HG03439 (cell line): Measurements from ENCODE around the gene ABHD16A.

ENCODE experiments used
- ATAC-seq: cut with Tn5 transposase; IDR thresholded peaks from one replicate; pipeline ENCODE4 v1.9.1; 2021; ENCODE audit warnings: mild to moderate bottlenecking, moderate library complexity; ENCODE audit not compliant: unreplicated experiment

ABHD16A gene

DNA sequence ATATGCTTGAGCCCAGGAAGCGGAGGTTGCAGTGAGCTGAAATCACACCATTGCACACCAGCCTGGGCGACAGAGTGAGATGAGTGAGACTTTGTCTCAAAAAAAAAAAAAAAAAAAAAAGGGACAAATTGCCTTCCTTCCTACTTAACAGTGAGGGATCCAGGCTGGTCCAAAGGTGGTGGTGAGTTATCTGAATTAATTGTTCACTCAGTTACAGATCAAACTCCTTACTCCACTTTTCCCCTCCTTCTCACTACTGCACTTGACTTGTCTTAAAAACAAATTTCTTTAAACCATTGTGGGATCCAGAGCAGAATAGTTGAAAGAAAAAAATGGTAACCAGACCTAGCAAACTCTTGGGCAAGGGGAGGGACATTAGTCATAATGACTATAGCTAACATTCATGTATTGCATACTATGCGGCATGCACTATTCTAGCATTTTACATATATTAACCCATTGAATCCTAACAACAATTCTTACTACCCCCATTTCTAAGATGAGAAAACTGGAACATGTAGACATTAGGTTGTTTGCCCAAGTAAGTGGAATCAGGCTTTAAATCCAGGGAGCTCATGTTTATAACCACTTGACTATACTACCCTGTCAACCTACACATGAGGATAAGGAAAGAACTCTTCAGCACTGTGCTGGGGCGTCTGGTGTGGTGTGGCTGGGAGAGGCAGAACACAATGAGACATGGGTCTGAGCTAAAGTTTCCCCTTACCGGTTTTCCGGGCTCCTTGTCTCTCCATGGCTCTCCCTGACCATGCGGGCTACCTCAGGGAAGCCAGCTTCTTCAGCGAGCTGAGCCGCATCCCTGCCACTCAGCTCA is 39.8 kb downstream of the ABHD16A start:
- ATAC-seq, result no peak

DNA sequence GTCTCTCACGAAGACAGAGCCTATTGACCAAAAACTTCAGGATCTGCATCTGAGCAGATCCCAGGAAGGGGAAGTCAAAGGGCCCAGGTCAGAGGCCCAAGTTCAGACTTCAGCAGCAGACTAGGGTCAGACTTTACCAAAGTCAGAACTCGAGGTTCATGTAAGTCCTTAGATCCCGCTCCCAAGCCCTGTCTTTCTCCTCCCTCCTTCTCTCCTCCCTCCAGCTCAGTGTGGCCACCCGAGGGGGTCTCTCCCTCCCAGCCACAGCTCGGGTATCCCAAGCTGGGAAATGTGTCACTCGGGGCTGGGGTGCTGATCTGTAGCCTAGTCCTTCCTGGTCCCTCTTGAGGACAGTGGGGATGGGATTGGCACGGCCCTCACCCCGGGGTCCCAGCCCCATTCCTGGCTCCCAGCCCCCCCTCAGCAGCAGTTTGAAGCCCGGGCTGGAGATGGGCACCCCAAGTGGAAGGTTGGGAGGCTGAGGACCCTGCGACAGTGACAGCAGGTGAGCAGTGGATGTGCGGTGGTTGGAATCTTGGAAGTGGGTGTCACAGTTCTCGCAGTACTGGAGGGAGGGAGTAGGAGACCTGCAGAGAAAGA is 40.9 kb downstream of the ABHD16A start:
- no peak for ATAC-seq

DNA sequence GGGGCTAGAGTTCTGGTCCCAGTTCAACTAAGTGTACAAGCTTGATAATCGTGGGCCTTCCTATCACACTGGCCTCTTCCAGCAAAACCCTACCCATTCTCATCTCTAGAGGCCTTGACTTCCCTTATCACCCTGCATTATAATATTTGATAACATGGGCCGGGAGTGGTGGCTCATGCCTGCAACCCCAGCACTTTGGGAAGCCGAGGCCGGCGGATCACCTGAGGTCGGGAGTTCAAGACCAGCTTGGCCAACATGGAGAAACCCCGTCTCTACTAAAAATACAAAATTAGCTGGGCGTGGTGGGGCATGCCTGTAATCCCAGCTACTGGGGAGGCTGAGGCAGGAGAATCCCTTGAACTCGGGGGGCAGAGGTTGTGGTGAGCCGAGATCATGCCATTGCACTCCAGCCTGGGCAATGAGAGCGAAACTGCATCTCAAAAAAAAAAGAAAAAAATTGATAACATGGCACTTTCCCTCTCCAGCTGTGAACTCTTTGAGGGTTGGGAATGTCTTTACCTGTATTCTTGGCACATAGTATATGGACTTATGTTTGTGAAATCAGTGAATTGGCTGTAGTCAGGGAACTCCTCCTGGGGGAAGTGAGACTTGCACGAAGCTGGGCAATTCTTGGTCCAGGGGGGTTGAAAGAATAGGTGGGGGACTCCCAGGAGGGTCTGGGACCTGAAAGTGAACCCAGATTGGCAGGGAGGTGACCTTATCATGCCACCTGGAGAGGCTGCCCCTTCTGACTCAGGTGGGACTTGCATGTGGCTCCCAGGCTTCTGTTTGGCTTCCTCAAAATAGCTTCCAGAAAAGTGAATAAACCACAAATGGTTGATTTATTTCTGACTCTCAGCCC is 41.6 kb downstream of the ABHD16A start:
- ATAC-seq, result no peak

DNA sequence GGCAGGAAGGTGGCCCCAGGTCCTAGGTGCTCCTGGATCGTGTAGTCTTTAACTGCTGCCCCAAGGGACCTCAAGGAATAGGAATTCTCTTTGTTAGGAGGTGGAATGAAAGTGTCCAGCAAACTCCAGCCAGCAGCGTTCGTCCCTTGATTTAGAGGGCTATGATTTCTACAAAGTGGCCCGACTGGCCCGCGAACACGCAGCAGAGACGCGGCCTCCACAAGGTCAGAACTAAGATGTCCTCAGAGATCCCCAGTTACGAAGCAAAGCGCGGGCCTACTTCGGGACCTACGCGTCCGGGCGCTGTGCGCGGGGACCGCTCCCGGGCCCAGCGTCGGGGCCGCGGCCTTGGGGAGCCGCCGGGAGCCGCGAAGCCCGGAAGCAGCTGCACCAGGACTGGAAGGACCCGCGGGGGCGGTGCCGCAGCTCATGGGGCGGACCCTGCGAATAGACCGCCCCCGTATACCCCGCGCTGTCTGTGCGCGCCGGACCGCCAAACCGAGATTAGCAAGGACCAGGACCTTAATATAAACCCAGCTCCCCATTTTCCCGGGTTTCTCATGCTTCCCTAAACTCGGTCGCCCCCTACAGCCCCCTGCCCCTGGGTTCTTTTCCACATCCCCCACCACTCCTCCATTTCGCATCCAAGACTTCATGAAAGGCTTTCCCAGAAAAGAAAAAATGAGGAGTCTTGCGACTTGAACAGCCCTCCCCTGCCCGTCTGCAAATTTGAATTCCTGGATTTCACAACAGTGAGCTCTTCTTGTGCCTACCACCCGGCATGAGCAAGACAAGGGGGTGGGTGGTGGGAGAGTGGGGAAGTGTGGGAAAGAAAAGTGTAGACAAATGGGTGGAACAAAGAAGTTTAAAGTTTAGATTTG is 42.5 kb downstream of the ABHD16A start, which contains the start of gene C6orf47:
TSS of gene C6orf47 (minus strand) at position 398 of the 881 bp plus-strand sequence. CDS start 831 bp downstream, outside the sequence.
- ATAC-seq, result peak; percentile 37

DNA sequence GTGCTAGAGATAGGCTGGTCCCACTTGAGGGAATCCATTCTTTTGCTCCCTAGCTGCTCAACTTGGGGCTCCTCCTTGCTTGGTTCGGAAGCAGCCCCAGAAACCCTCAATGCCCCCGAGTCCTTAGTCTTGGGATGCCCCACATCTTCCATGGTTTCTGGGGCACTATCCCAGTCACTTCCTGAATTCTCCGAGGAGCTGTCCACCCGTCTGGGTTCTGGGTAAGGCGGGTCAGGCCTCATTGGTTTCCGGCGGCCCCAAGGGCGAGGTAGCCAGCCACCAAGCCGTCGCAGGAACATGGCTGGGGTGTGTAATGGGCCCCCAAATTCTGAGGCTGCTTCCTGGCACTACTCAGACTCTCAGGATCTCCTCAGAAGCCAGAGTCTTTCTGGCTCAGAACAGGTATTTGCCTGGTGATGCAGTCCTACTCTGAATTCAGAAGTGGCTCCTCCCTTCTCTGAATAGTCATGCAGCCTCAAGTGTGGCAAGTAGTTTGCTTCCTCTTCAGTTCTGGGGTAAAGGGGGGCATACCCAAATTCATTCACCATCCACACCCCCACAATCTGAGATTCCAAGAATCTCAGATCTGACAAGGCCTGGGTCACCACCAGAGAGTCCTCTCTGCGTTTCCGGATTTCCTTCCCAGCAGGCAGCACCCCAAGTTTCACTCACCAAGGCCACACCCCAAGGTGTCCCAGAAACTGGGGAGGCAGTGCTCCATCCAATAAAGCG is 43.3 kb downstream of the ABHD16A start:
- ATAC-seq, result peak; percentile 14

DNA sequence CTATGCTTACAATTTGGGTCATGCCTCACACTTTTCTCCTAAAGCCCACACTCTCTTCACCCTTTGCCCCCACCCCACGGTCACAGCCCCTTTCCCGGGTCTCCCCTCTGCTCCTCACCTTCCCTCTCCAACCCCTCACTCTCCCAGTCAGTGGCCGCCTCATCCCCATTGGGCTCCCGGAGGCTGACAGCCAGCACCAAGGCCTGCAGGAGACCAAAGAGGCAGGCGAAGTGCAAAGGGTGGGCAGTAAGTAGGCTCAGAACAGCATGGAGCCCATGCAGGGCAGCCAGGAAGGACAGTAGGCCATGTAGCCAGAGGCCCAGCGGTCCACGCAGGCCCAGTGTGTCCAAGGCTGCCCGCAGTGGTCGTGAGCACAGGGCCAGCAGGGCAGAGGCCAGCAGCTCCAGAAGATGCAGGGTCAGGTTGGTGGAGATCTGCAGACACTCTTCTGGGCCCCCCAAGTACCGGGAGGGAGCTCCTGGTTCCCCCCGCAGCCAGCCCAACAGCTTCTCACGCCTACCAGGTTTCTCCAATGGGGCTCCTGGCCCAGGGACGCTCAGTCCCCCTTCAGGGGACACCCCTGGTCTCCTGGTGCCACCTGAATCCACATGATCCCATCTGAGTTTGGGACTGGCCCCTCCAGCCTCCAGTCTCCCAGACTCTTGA is 44.0 kb downstream of the ABHD16A start:
- ATAC-seq, result no peak

DNA sequence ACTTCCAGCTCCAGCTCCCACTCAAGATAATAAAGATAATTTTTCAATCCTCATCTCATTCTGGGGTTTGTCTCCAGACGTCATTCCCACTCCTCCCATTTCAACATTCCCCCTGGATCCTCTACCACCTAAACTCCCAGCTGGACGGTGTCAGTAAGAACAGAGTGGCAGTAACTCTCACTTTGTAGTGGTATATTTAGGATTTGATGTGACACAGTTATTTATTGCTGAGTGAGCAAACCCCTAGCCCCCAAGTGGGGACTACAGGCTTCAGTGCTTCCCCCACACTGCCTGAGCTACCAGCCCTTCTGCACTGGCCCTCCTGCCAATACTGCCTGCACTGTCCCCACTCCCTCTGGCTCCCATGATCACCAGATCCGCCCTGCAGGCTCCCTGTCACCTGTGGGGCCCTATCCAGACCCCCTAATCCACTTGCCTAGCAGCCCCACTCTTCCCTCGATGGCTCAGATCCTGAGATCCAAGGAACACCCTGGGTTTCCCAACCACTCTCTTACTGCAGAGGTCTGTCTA is 44.9 kb downstream of the ABHD16A start:
- no peak for ATAC-seq

DNA sequence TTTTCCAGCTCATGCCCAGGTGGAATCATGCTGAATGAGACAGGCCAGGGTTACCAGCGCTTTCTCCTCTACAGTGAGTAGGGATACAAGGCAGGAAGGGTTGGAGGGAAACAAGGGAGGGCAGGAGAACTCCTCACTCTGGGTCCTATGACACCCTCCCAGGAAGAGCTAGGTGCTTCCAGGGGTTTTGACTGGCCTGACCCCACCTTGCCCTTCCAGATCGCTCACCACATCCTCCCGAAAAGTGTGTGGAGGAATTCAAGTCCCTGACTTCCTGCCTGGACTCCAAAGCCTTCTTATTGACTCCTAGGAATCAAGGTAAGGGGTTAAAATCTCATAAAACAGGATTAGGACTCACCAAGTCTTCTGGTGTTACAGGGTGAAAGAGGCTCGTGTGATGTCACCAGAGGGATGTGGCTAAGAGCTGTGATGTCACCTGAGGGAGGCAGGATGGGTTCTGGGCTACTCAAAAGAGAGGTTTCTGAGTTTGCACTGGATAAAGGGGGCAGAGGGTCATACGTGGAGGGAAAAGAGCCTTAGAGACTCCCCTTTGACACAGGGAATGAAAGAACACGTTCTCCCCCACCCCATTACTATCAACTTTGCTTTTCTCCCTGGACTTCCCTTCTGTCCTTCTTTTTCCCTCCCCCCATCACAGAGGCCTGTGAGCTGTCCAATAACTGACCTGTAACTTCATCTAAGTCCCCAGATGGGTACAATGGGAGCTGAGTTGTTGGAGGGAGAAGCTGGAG is 45.5 kb downstream of the ABHD16A start:
- ATAC-seq, result no peak

DNA sequence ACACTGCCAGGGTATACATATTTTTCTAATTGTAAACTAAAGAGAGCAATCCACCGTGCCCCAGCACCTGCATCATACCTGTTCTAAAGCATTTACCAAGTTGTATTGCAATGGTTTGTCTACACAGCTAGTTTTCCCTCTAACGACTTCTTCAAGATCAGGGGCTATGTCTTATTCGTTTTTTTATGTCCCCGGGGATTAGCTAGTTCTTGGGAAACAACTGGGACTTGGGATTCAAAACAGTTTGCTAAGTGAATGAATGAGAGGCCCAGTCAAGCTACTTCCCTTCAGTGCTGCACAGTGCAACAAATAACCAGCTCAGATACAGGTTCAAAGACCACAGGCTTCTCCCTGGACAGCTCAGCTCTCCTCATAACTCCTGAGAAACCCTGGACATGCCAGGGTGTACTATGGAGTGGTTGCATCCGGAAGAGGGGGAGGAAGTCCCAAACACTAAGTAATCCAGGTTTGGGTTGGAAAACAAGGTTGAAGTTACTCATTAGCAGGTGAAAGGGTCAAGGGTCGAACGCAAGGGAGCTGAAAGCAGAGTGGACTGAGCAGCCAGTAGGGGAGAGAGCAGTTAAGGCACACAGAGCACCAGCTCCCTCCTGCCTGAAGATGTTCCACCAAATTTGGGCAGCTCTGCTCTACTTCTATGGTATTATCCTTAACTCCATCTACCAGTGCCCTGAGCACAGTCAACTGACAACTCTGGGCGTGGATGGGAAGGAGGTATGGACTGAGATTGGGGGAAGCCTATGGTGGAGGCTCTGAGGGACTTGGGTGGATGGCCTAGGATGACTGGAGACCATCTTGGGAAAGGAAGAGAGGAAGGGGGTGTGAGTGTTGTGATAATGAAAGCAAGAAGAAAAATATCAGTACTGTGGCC is 47.5 kb downstream of the ABHD16A start, which contains the start of gene APOM:
TSS of gene APOM (plus strand) at position 546 of the 889 bp plus-strand sequence. CDS start at position 619, 73 bp downstream.
- ATAC-seq, result no peak

DNA sequence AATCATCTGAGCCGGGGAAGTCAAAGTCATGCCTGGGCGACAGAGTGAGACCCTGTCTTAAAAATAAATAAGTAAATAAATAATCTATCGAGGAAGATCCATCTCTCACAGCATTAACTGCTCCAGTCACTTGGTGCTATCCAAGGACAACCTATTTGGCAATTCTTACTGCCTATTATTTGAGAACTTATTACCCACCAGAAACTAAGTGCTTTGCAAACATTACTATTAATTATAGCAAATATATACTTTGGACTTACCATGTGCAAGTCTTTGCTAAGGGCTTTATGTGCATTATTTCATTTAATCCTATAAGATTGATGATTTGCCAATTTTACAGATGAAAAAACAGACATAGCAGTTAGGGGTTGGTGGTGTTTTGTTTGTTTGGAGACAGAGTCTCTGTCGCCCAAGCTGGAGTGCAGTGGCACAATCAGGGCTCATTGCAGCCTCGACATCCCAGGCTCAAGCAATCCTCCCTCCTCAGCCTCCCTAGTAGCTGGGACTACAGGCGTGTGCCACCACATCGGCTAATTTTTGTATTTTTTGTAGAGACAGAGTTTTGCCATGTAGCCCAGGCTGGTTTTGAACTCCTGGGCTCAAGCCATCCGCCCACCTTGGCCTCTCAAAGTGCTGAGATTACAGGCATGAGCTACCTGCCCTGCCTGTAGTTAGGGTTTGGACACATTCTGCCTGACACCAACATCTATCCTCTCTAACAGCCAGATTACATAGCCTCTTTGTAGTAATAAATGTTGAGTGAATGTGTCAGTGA is 48.4 kb downstream of the ABHD16A start:
- no peak for ATAC-seq

DNA sequence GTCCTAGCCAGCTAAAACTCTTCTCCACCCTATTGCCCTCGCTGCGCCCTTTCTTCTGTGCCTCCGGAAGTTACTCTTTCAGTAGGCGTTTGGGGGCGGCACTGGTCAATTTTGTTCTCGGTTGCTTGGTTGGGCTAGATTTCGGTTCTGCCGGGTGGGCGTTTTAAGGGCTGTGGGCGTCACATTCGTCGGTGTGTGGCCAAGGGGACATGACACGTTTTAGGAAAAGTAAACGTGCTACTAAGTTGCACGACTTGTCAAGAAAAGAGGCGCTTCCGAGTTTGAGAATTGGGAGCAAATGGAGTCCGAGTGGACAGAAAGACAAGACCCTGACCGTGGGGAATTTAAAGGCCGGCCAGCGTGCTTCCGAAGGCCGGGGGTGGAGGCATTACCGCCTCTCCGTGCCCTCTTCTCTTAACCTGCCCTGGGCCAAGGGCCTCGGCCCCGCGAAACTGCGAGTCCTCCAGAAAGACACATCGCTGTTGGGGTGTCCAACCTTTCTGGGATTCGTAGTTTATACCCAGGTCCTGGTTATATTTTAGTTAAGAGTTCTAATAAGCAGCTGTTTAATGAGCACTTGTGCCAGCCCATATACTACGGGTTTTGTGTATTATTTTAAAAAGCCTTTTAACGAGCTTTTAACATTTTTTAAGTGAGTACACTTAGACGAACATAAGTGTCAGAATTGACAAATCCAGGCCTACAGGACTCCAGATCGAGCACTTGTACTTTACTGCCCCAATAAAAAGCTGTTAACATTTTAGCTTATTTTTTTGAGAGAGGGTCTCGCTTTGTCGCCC is 50.0 kb downstream of the ABHD16A start:
- peak; percentile 60 for ATAC-seq

DNA sequence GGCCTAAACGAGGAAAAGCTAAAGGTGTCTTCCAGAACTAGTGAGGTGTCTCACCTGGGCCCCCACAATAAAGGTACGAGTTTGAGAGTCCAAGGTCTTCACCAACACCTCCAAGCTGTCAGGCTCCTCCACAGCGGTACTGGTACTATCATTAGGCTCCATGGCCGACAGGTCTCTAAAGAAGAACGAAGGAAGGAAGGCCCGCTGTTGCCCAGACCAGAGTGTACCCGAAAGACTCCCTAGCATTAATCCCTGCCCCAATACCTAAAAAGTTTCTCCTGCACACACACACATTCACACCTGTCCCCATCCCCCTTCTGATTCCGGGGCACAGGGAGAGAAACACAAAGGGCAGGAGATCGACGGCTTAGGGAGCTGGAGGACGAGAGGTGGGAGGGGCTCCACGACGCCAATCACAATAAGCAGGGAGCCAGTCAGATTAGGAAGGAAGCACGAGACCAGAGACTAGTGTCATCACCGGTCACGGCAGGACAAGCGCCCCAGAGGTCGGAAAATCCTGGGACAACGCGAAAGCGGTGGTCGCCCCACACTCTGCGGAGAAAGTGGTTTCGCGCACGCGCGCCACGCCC is 51.4 kb downstream of the ABHD16A start:
- ATAC-seq, result peak; percentile 27

DNA sequence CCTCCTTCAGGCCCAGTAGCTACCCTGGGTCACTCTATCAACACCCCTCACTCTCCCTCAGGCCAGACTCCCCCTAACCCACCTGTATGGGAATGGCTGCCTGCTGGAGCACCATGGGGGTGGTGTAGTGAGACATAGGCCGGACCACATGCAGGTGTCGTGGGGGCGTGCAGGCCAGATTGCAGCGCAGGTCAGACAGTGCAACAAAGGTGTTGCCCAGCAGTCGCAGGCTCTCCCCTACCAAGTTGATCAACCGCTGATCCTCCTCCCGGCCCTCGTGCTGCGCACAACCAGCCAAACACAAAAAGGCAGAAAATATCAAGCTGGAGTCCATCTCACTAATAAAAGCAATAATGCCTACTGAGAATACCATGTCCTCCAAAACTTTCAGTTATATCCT is 57.8 kb downstream of the ABHD16A start:
- no peak for ATAC-seq

DNA sequence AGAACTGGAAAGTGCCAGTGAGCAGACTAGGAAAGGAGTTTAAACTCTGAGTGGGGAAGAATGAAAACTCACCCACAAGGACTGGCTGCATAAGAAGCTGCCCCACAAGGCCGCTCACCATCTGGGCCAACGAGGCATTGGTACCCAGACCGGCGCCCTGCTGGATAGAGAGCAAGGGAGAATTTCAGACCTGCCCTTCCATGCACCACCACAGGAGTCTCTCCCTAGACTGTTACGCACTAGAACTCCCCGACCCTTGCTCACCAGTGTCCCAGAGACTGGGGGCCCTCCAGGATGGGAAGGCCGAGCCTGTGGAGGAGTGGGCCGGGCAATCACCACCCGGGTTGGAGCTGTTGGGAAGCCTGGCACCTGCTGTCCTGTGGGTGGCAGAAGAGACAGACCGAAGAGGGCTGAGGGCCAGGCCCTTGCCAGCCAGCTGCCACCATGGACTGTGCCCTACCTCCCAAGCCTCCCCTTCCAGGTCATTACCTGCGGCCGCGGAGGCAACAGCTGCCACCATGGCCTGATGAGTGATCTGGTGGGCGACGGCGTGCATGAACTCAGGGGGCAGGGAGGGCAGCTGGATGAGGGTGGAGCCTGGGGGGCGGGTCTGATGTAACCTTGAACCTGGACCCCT is 59.2 kb downstream of the ABHD16A start:
- ATAC-seq, result no peak
